Left lung (tissue), 10 donors: Measurements from ENCODE around the gene C1orf159. TPM values are rescaled to one million over a fixed set of nuclear protein-coding genes. Genes with fewer than 3 reads are reported as not detected.

ENCODE experiments used
- ATAC-seq: fragments of 200-7000 bp; cut with Tn5 transposase; one replicate; pipeline ENCODE4 v1.9.1; 2020; ENCODE audit warnings: moderate library complexity
- DNase-seq, 4 donors: peaks; one replicate each; pipeline ENCODE4 v3.0.0-alpha.2; 2013 to 2020
- H3K27ac ChIP-seq, 2 donors: fragments of 200-600 bp; sonication (generic) in 1 of 2; one replicate each; pipeline versions ENCODE4 v1.5.0 to v1.8.0; 2020 to 2021
- H3K27me3 ChIP-seq, 2 donors: fragments of 200-600 bp; sonication (generic) in 1 of 2; one replicate each; pipeline versions ENCODE4 v1.5.0 to v1.8.0; 2020 to 2021
- H3K36me3 ChIP-seq, 2 donors: fragments of 200-600 bp; sonication (generic) in 1 of 2; one replicate each; pipeline versions ENCODE4 v1.5.0 to v1.8.0; 2020 to 2021
- H3K4me1 ChIP-seq, 2 donors: fragments of 200-600 bp; one replicate each; pipeline ENCODE4 v1.8.0; 2021
- H3K4me3 ChIP-seq, 2 donors: fragments of 200-600 bp; sonication (generic) in 1 of 2; one replicate each; pipeline versions ENCODE4 v1.5.0 to v1.8.0; 2020 to 2021; ENCODE audit warnings: mild to moderate bottlenecking in 1 of 2
- H3K9me3 ChIP-seq, 2 donors: fragments of 200-600 bp; sonication (generic) in 1 of 2; one replicate each; pipeline versions ENCODE4 v1.5.0 to v1.8.0; 2020 to 2021
- CTCF ChIP-seq, 2 donors: fragments of 200-600 bp; sonication (generic) in 1 of 2; IDR thresholded peaks; one replicate each; pipeline versions ENCODE4 v1.5.0 to v1.8.0; 2021; ENCODE audit warnings: antibody characterized with exemption in 2 of 2
- intact Hi-C, 2 donors: fragments of 100-400 bp; cut with DNase I; formaldehyde crosslinking; loops; one replicate each; pipeline versions ENCODE4 v1.11.2 to v1.14.2; 2022
- polyA plus RNA-seq, 6 donors: library from polyadenylated mRNA; unstranded; fragments of 120-200 nt; gene quantifications; one replicate each; pipeline ENCODE4 v1.2.1, GENCODE V29; 2013; ENCODE audit not compliant: insufficient read length in 6 of 6
- total RNA-seq, 2 donors: library from RNA; stranded (reverse); fragmentation: NEBNext Ultra II Directional; extraction: Animal tissue kit (Norgen Biotek cat#: 25700); gene quantifications; one replicate each; pipeline ENCODE4 v1.2.1, GENCODE V29; 2021
- donor health status: DM: no; HTN: yes; CAD: no.
- donor health status: DM: no; HTN: no; CAD: no.

Gene C1orf159
- total and polyA plus RNA-seq, 8 donors: 7.7 to 16.0 (median 10.1) TPM

DNA sequence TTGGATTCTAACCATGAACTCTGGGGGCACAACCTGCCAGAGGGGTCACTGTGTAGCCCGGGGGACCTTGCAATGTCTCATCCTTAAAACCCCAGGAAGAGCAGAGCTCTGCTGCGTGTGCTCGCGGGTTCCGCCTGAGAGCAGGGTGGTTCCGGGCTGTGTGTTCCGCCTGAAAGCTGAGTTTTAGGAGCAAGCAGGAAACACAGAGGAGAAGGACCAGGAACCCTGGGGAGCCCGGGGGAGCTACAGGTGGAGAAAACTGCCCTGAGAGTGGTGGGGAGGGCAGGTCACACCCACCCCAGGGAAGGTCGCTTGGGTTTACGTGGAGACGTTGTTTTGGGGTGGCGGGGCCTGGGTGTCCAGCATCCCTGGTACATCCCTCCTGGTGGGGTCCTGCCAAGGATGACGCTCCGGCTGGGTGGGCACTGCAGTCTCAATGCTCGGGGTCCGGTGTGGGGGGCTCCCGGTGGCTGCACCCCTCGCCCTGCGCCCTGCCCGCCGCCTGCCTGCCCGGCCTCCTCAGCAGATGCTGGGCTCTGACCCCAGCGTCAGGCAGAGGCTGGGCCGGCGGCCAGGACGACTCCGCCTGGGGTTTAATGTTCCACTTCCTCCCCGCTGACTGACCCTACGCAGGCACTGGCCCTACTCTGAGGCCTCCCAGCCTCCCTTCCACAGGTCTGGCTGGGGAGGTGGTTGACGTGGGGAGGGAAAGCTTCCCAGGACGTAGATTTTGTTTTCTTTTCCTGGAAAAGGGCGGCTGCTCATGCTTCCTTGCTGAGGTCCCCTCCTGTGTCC lies 17.3 kb upstream of the C1orf159 start:
- Histone ChIP-seq H3K27ac (no peak overlapping the region), H3K4me3 (no peak overlapping the region), H3K36me3 (no peaks in the 10 kb centered on the region), H3K27me3 (peaks cover 14 to 30% of the 10 kb centered on the region in 2 donors), H3K9me3 (no peaks in the 10 kb centered on the region), H3K4me1 (peaks cover 0 to 14% of the 10 kb centered on the region in 2 donors)
- ATAC-seq (no peak), DNase-seq (peak in 2 of 4 donors; percentile 61 to 77)
- intact Hi-C loops: no loop called here
- TF ChIP-seq CTCF (IDR thresholded peaks at IDR 0.05): no peak

- no peak overlapping the region for H3K4me3 ChIP-seq
- ATAC-seq (peak; percentile 42), DNase-seq (peak in 2 of 4 donors; percentile 66 to 82)
- no peak for TF ChIP-seq CTCF (IDR thresholded peaks at IDR 0.05)
- no peaks in the 10 kb centered on the region for H3K9me3 ChIP-seq
- peaks cover 0 to 9% of the 10 kb centered on the region in 2 donors for H3K4me1 ChIP-seq
- no peaks in the 10 kb centered on the region for H3K36me3 ChIP-seq
- H3K27me3 ChIP-seq: peaks cover 6 to 21% of the 10 kb centered on the region in 2 donors
- intact Hi-C loops: no loop called here
- no peak overlapping the region for H3K27ac ChIP-seq
These were observed 16.4 kb upstream of the C1orf159 start for GRCh38 chr1:1132042-1132950.

GRCh38 chr1:1130206-1131120 lies 14.6 kb upstream of the C1orf159 start:
- no peaks in the 10 kb centered on the region for H3K9me3 ChIP-seq
- no peak overlapping the region for H3K4me3 ChIP-seq
- H3K36me3 ChIP-seq: no peaks in the 10 kb centered on the region
- H3K27me3 ChIP-seq: peaks cover 0 to 3% of the 10 kb centered on the region in 2 donors
- DNase-seq: peak in 2 of 4 donors; percentile 73 to 76
- no peaks in the 10 kb centered on the region for H3K4me1 ChIP-seq
- no peak for TF ChIP-seq CTCF (IDR thresholded peaks at IDR 0.05)
- no peak overlapping the region for H3K27ac ChIP-seq
- intact Hi-C loops: no loop called here
- ATAC-seq: no peak

GRCh38 chr1:1129381-1129821 lies 13.5 kb upstream of the C1orf159 start:
- H3K4me1 ChIP-seq: peaks cover 0 to 5% of the 10 kb centered on the region in 2 donors

More at GRCh38 chr1:1129381-1129821, 13.5 kb upstream of the C1orf159 start:
- TF ChIP-seq CTCF (IDR thresholded peaks at IDR 0.05): no peak
- H3K4me3 ChIP-seq: no peak overlapping the region
- intact Hi-C loops: loop anchor here in 1 of 2 donors (10.0 kb wide), 2 partner anchors 115 to 165 kb away; partner anchors contain the start of gene C1QTNF12
- no peaks in the 10 kb centered on the region for H3K9me3 ChIP-seq
- DNase-seq (peak in 1 of 4 donors; percentile 61), ATAC-seq (no peak)
- peaks cover 0 to 3% of the 10 kb centered on the region in 2 donors for H3K27me3 ChIP-seq
- no peak overlapping the region for H3K27ac ChIP-seq
- no peaks in the 10 kb centered on the region for H3K36me3 ChIP-seq
